ENCODE data around the gene ZNF613.
"Not testable (repeated sequence)": the region's sequence is repeated elsewhere in the genome, so short reads cannot be mapped to it uniquely, and the experiment has no call there.

ZNF613 gene

GRCh38 chr19:51926784-51927741 is at the start of gene ZNF613:
Gene ZNF613, plus strand, starts transcription at chr19:51927472. Its CDS starts 8,749 bp downstream, at chr19:51936221.
- peak; percentile 95 for DNase-seq (ENCODE audit: low spot score)

GRCh38 chr19:51882518-51882917 is 44.8 kb upstream of the ZNF613 start:
- DNase-seq (ENCODE audit: low spot score), result no peak

DNA sequence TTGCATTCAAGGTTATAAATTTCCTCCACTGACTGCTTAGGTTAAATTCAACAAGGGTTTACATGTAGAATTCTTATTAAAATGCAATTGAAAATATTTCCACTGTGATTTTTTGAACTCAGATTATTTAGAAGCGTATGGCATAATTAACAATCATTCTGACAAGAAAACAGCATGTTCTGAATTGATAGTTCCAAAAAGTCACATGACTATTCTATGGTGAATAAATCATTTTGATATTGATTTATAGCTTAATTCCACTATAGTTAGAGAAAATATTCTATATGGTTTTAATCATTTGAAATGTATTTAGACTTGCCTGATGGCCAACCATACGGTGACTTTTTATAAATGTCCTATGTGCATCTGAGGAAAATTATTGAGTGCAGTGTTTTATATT is 42.6 kb upstream of the ZNF613 start:
- no peak for DNase-seq (ENCODE audit: low spot score)

GRCh38 chr19:51887522-51888498 is 39.5 kb upstream of the ZNF613 start, which contains the start of gene ZNF577:
Gene ZNF577, minus strand, starts transcription at chr19:51887951. Its CDS starts 7,569 bp downstream, at chr19:51880382.
- peak; percentile 89 for DNase-seq (ENCODE audit: low spot score)

- no peak for DNase-seq (ENCODE audit: low spot score)
Measured at GRCh38 chr19:51889934-51890333, 37.3 kb upstream of the ZNF613 start.

- DNase-seq (ENCODE audit: low spot score), result no peak
Measured at GRCh38 chr19:51891193-51891747, 36.0 kb upstream of the ZNF613 start.

DNA sequence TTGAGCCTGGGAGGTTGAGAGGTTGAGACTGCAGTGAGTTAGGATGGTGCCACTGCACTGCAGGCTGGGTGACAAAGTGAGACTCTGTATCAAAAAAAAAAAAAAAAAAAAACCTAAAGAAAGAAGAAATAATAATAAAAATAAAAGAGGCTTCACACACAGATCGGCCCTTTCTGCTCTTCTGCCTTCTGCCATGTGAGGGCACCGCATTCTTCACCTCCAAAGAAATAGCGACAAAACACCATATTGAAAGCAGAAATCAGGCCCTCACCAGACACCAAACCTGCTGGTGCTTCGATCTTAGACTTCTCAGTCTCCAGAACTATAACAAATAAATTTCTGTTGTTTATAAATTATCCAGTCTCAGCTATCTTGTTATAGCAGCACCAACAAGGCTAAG is 25.4 kb upstream of the ZNF613 start:
- DNase-seq (ENCODE audit: low spot score), result no peak

DNA sequence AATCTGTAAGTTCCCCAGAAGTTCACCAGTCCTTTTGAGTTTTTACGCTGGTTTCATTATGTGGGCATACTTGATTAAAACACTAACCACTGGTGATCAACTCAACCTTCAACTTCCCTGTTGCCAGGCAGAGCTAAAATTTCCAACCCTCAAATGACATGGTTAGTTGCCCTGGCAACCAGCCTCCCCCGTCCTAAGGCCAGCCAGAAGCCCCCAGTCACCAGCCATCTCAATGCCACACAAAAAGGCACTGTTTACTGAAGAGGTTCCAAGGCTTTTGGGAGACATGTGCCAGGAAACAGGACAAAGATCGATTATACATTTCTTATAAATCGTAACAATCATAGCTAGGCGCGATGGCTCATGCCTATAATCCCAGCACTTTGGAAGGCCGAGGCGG is 24.1 kb upstream of the ZNF613 start:
- no peak for DNase-seq (ENCODE audit: low spot score)

GRCh38 chr19:51904331-51905165 is 22.7 kb upstream of the ZNF613 start, which contains the start of gene ZNF649:
Gene ZNF649, minus strand, starts transcription at chr19:51905017. Its CDS starts 4,910 bp downstream, at chr19:51900107.
- peak; percentile 90 for DNase-seq (ENCODE audit: low spot score)

- no peak for DNase-seq (ENCODE audit: low spot score)
Measured at GRCh38 chr19:51905206-51905605, 22.1 kb upstream of the ZNF613 start.

- not testable (repeated sequence) for DNase-seq (ENCODE audit: low spot score)
Measured at GRCh38 chr19:51905639-51906038, 21.6 kb upstream of the ZNF613 start.

GRCh38 chr19:51906108-51906507 is 21.2 kb upstream of the ZNF613 start:
- not testable (repeated sequence) for DNase-seq (ENCODE audit: low spot score)

GRCh38 chr19:51907981-51908380 is 19.3 kb upstream of the ZNF613 start:
- DNase-seq (ENCODE audit: low spot score), result not testable (repeated sequence)

DNA sequence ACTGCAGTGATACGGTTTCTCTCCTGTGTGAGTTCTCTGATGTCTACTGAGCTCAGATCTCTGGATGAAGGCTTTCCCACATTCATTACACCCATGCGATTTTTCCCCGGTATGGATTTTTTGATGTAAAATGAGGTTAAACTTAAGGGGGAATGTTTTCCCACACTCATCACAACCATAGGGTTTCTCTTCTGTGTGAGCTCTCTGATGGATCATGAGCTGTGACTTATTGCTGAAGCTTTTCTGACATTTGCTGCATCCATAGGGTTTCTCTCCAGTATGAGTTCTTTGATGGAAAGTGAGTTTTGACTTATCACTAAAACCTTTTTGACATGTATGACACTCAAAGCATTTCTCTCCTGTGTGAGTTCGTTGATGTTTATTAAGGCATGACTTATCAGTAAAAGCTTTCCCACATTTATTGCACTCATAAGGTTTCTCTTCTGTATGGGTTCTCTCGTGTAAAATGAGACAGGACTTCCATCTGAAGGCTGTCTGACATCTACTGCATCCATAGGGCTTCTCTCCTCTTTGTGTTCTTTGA is 11.9 kb upstream of the ZNF613 start:
- no peak for DNase-seq (ENCODE audit: low spot score)

- DNase-seq (ENCODE audit: low spot score), result no peak
Measured at GRCh38 chr19:51916167-51916566, 11.1 kb upstream of the ZNF613 start.

- DNase-seq (ENCODE audit: low spot score), result no peak
Measured at GRCh38 chr19:51919606-51920005, 7.7 kb upstream of the ZNF613 start.

DNA sequence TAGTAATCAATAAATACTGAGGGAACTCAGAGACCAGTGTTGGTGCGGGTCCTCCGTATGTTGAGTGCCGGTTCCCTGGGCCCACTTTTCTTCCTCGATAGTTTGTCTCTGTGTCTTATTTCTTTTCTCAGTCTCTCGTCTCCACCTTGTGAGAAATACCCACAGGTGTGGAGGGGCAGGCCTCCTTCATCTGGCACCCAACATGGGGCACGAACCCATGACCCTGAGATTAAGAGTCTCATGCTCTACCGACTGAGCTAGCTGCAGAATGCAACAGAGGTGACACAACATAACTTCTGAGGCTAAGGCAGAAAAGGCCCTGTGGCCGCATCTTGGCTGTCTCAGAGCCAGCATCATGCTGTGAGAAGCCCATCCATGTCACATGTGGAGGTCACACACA is 5.3 kb upstream of the ZNF613 start:
- no peak for DNase-seq (ENCODE audit: low spot score)

DNA sequence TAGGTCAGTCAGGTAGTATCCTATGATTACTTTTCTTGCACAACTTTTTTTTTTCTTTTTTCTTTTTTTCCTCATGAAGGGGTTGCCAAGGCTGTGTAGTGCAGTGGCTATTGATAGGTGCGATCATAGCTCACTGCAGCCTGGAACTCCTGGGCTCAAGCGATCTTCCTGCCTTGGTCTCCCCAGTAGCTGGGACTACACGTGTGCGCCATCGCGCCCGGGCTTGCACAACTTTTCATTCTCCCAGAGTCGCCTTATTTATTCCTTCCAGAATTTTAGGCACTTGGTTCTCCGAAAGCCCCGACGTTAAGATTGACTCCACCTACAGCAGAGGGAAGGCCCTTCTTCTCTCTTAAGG is 867 bp upstream of the ZNF613 start:
- DNase-seq (ENCODE audit: low spot score), result no peak

- no peak for DNase-seq (ENCODE audit: low spot score)
Measured at GRCh38 chr19:51927859-51928258, 587 bp downstream of the ZNF613 start.

DNA sequence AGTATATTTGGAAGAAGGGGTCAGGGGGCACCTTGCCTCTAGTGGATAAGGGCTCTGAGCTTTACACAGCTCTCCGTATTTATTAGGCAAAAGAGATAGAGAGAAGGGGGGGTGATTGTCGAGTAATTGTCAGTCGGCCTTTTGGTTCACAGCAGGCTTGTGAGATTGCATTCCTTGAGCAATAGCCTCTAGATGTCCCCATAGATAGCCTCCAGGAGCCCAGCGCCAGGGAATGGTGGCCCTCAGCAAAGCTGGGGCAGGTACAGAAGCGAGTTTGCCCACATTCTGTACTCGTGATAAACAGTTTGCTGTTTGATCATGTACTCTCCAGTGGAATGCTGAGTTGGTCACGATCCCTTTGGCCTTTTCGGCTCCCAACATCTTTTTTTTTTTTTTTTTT is 4.6 kb downstream of the ZNF613 start:
- no peak for DNase-seq (ENCODE audit: low spot score)

DNA sequence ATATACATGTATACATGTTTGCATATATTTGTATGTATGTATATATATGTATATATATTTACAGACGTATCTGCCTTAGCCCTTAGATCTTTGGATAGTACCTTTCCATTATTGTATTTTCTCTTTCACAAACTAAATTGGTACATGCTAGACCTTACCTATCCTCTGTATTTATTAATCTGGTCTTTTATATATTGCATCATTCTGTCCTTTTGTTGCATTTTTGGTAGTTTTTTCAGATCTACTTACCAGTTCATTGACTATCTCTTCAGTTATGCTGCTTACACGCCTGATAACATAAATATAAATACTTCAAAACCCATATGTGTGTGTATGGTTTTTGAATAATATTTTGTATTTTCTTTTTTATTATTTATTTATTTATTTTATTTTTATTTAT is 11.7 kb downstream of the ZNF613 start:
- no peak for DNase-seq (ENCODE audit: low spot score)
